ENCODE results near the gene CFH.

DNA sequence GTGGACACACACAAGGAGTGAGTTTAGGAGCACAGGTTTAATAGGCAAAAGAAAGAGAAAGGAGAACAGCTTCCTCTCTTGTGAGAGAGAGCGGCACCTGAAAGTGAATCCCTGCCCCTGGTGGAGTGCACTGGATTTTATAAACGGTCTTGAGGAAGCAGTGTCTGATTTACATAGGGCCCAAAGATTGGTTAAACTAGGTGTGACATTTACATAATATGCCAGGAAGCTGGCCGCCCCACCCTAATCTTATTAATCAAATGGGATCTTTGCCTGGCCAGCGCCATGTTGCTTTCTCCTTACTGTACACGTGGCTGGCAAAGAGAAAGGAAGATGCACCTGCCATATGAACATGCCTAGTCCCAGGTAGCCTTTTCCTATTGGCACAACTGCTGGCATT is 38.7 kb downstream of the CFH start:
- TF ChIP-seq, protein P1, sequence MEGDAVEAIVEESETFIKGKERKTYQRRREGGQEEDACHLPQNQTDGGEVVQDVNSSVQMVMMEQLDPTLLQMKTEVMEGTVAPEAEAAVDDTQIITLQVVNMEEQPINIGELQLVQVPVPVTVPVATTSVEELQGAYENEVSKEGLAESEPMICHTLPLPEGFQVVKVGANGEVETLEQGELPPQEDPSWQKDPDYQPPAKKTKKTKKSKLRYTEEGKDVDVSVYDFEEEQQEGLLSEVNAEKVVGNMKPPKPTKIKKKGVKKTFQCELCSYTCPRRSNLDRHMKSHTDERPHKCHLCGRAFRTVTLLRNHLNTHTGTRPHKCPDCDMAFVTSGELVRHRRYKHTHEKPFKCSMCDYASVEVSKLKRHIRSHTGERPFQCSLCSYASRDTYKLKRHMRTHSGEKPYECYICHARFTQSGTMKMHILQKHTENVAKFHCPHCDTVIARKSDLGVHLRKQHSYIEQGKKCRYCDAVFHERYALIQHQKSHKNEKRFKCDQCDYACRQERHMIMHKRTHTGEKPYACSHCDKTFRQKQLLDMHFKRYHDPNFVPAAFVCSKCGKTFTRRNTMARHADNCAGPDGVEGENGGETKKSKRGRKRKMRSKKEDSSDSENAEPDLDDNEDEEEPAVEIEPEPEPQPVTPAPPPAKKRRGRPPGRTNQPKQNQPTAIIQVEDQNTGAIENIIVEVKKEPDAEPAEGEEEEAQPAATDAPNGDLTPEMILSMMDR (IDR thresholded peaks at IDR 0.05): peak; percentile 45
- no peak for TF ChIP-seq ZFX (IDR thresholded peaks at IDR 0.05; ENCODE audit: borderline replicate concordance)
